IPS-18a (cell line): Measurements from ENCODE around the gene FUT8.
"Not testable (repeated sequence)": the region's sequence is repeated elsewhere in the genome, so short reads cannot be mapped to it uniquely, and the experiment has no call there.

Experiments
- H3K27ac ChIP-seq: one replicate; pipeline ENCODE4 v1.5.1; 2013; ENCODE audit warnings: low read length
- H3K27me3 ChIP-seq: one replicate; pipeline ENCODE4 v1.6.1; 2013; ENCODE audit warnings: mild to moderate bottlenecking, low read length; ENCODE audit not compliant: control insufficient read depth, insufficient read depth
- H3K36me3 ChIP-seq: one replicate; pipeline ENCODE4 v1.6.1; 2013; ENCODE audit warnings: low read depth, low read length; ENCODE audit not compliant: control insufficient read depth
- H3K4me1 ChIP-seq: one replicate; pipeline ENCODE4 v1.6.1; 2013; ENCODE audit warnings: low read depth, low read length; ENCODE audit not compliant: control insufficient read depth
- H3K4me3 ChIP-seq: one replicate; pipeline ENCODE4 v1.5.1; 2013; ENCODE audit warnings: low read length
- H3K9ac ChIP-seq: one replicate; pipeline ENCODE4 v1.6.1; 2013; ENCODE audit warnings: mild to moderate bottlenecking, low read length, moderate library complexity
- H3K9me3 ChIP-seq: one replicate; pipeline ENCODE4 v1.6.1; 2013; ENCODE audit warnings: low read depth, low read length; ENCODE audit not compliant: control insufficient read depth

Gene FUT8

GRCh38 chr14:65421201-65421981, 8.9 kb downstream of the FUT8 start:
- Histone ChIP-seq H3K9ac (no peak overlapping the region), H3K4me3 (no peak overlapping the region), H3K27ac (no peak overlapping the region), H3K9me3 (no peaks in the 10 kb centered on the region), H3K27me3 (no peaks in the 10 kb centered on the region), H3K4me1 (no peaks in the 10 kb centered on the region), H3K36me3 (no peaks in the 10 kb centered on the region)

DNA sequence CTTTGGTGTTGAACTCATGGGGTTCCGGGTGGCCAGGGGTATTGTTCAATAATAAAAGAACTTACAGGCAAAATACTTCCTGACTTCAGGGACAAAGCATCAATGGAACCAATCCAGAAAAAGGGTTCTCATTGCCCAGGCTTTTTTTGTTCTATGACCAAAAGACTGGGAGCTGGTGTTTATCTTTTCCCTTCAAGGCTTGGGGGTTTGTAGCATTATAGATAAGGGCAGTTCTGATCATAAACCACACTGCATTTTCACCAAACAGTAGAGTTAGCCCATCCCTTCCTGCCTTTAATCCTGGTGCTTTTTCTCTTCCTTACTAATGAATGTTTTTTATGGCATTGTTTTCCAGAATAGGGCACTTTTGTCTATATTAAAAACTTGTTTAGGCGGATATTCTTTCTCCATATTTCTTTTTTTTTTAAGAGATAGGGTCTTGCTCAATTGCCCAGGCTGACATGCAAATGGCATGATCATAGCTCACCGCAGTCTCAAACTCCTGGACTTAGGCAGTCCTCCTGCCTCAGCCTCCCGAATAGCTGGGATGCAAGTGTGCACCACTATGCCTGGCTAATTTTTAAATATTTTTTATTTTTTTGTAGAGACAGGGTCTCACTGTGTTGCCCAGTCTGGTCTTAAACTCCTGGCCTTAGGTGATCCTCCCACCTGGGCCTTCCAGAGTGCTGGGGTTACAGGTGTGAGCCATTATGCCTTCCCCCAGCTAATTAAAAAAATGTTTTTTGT, 9.7 kb downstream of the FUT8 start:
- Histone ChIP-seq H3K4me1 (no peaks in the 10 kb centered on the region), H3K27me3 (no peaks in the 10 kb centered on the region), H3K4me3 (no peak overlapping the region), H3K9ac (no peak overlapping the region), H3K27ac (no peak overlapping the region), H3K9me3 (no peaks in the 10 kb centered on the region), H3K36me3 (no peaks in the 10 kb centered on the region)

DNA sequence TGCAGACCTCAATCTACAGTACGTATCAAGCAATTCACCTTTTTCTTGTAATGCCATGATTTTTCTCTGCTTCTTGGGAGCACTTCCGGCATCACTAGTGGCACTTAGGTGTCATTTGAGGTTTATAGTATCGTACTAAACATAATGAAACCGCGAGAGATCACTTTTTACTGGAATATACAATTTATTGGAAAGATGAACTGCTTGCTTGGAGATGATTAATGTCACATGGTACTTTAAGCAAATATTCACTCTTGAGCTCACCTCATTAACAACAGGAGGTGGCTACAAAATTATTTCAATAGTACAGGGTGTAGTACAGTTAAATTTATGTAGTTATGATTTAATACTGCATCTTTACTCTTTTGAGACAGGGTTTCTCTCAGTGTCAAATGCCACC, 11.5 kb downstream of the FUT8 start:
- Histone ChIP-seq H3K9ac (no peak overlapping the region), H3K9me3 (no peaks in the 10 kb centered on the region), H3K4me3 (no peak overlapping the region), H3K36me3 (no peaks in the 10 kb centered on the region), H3K27me3 (no peaks in the 10 kb centered on the region), H3K4me1 (no peaks in the 10 kb centered on the region), H3K27ac (no peak overlapping the region)

DNA sequence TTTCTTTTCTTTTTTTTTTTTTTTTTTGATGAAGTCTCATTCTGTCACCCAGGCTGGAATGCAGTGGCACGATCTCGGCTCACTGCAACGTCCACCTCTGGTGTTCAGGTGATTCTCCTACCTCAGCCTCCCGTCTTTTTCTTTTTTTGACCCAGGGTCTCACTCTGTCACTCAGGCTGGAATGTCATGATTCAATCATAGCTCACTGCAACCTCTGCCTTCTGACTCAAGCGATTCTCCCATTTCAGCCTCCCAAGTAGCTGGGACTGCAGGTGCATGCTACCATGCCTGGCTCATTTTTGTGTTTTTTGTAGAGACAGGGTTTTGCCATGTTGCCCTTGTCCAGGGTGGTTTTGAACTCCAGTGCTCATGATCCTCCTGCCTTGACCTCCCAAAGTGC, 12.0 kb downstream of the FUT8 start:
- H3K27ac ChIP-seq, result no peak overlapping the region

DNA sequence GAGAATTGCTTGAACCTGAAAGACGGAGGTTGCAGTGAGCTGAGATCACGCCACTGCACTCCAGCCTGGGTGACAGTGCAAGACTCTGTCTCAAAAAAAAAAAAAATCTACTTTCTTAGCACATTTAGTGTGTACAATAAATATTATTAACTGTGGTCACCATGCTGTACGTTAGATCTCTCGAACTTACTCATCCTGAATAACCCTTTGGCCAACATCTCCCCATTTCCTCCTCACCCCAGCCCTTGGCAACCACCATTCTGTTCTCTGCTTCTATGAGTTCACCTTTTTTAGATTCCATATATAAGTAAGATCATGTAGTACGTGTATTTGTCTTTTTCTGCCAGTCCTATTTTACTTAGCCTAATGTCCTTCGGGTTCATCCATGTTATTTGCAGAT, 13.4 kb downstream of the FUT8 start:
- H3K4me3 ChIP-seq, result no peak overlapping the region
- H3K9ac ChIP-seq, result no peak overlapping the region
- H3K9me3 ChIP-seq, result no peaks in the 10 kb centered on the region
- no peaks in the 10 kb centered on the region for H3K27me3 ChIP-seq
- H3K4me1 ChIP-seq, result no peaks in the 10 kb centered on the region
- H3K36me3 ChIP-seq, result no peaks in the 10 kb centered on the region
- no peak overlapping the region for H3K27ac ChIP-seq

More for the DNA sequence above, 12.0 kb downstream of the FUT8 start:
- Histone ChIP-seq H3K4me1 (no peaks in the 10 kb centered on the region), H3K9ac (no peak overlapping the region), H3K4me3 (no peak overlapping the region), H3K36me3 (no peaks in the 10 kb centered on the region), H3K27me3 (no peaks in the 10 kb centered on the region), H3K9me3 (no peaks in the 10 kb centered on the region)

- H3K9me3 ChIP-seq, H3K4me3 ChIP-seq, H3K36me3 ChIP-seq, H3K4me1 ChIP-seq, H3K9ac ChIP-seq, H3K27ac ChIP-seq, H3K27me3 ChIP-seq: not testable (repeated sequence)
Measured at GRCh38 chr14:65426902-65427301, 14.4 kb downstream of the FUT8 start.

- H3K36me3 ChIP-seq, result no peaks in the 10 kb centered on the region
- no peak overlapping the region for H3K9ac ChIP-seq
- H3K4me3 ChIP-seq, result no peak overlapping the region
- no peak overlapping the region for H3K27ac ChIP-seq
- H3K9me3 ChIP-seq, result no peaks in the 10 kb centered on the region
- peaks cover 6% of the 10 kb centered on the region for H3K4me1 ChIP-seq
- H3K27me3 ChIP-seq, result no peaks in the 10 kb centered on the region
Measured at GRCh38 chr14:65428691-65429090, 16.2 kb downstream of the FUT8 start.

DNA sequence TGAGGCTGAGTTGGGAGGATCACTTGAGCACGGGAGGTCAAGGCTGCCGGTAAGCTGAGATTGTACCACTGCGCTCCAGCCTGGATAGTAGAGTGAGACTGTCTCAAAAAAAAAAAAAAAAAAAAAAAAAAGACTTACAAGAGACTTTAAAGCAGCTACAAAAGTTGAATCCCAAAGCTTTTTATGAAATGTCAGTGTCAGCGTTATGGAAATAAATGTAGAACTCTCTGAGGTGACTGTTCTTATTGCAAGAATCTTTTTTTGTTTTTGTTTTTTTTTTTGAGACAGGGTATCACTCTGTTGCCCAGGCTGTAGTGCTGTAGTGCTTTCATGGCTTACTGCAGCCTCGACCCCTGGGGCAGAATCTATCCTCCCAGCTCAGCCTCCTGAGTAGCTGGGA, 17.2 kb downstream of the FUT8 start:
- Histone ChIP-seq H3K27ac (no peak overlapping the region), H3K4me1 (peaks cover 12% of the 10 kb centered on the region)

DNA sequence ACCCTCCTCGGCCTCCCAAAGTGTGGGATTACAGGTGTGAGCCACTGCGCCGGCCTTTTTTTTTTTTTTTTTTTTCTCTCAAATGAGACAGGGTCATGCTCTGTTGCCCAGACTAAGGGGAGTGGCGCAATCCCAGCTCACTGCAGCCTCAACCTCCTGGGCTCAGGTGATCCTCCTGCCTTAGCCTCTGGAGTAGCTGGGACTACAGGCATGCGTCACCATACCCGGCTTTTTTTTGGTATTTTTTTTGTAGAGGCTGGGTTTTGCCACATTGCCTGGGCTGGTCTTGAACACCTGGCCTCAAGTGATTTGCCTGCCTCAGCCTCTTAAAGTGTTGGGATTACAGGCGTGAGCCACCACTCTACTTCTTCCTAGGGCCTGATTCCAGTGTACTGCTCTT, 18.7 kb downstream of the FUT8 start:
- Histone ChIP-seq H3K27ac (no peak overlapping the region), H3K9ac (no peak overlapping the region), H3K4me3 (no peak overlapping the region), H3K27me3 (no peaks in the 10 kb centered on the region), H3K36me3 (peaks cover 3% of the 10 kb centered on the region), H3K9me3 (peaks cover 7% of the 10 kb centered on the region), H3K4me1 (peaks cover 12% of the 10 kb centered on the region)

More for the DNA sequence above, 17.2 kb downstream of the FUT8 start:
- Histone ChIP-seq H3K36me3 (no peaks in the 10 kb centered on the region), H3K27me3 (no peaks in the 10 kb centered on the region), H3K4me3 (no peak overlapping the region), H3K9me3 (no peaks in the 10 kb centered on the region), H3K9ac (no peak overlapping the region)

GRCh38 chr14:65431951-65432350, 19.4 kb downstream of the FUT8 start:
- Histone ChIP-seq H3K9ac (no peak overlapping the region), H3K9me3 (peaks cover 7% of the 10 kb centered on the region), H3K36me3 (peaks cover 3% of the 10 kb centered on the region), H3K27ac (no peak overlapping the region), H3K4me1 (peaks cover 12% of the 10 kb centered on the region), H3K4me3 (no peak overlapping the region), H3K27me3 (no peaks in the 10 kb centered on the region)

GRCh38 chr14:65432361-65432948, 19.9 kb downstream of the FUT8 start:
- Histone ChIP-seq H3K36me3 (peaks cover 3% of the 10 kb centered on the region), H3K9ac (no peak overlapping the region), H3K27ac (no peak overlapping the region)

More at GRCh38 chr14:65432361-65432948, 19.9 kb downstream of the FUT8 start:
- Histone ChIP-seq H3K4me1 (peaks cover 12% of the 10 kb centered on the region), H3K27me3 (no peaks in the 10 kb centered on the region), H3K4me3 (no peak overlapping the region), H3K9me3 (peaks cover 7% of the 10 kb centered on the region)
